ENCODE measurements around the gene SYT1.

GRCh38 chr12:79415746-79416435, 551.3 kb downstream of the SYT1 start:
- TF ChIP-seq ZNF639 (tag by site-specific recombination; IDR thresholded peaks at IDR 0.05) (no peak), ZBTB8A (tag by site-specific recombination; IDR thresholded peaks at IDR 0.05) (no peak), SP7 (tag by site-specific recombination; IDR thresholded peaks at IDR 0.05) (no peak), ZFP41 (tag by site-specific recombination; IDR thresholded peaks at IDR 0.05; ENCODE audit: borderline replicate concordance) (no peak), ZNF514 (tag by site-specific recombination; IDR thresholded peaks at IDR 0.05) (no peak), ZNF223 (tag by site-specific recombination; IDR thresholded peaks at IDR 0.05) (no peak)
- TF ChIP-seq, protein P1, sequence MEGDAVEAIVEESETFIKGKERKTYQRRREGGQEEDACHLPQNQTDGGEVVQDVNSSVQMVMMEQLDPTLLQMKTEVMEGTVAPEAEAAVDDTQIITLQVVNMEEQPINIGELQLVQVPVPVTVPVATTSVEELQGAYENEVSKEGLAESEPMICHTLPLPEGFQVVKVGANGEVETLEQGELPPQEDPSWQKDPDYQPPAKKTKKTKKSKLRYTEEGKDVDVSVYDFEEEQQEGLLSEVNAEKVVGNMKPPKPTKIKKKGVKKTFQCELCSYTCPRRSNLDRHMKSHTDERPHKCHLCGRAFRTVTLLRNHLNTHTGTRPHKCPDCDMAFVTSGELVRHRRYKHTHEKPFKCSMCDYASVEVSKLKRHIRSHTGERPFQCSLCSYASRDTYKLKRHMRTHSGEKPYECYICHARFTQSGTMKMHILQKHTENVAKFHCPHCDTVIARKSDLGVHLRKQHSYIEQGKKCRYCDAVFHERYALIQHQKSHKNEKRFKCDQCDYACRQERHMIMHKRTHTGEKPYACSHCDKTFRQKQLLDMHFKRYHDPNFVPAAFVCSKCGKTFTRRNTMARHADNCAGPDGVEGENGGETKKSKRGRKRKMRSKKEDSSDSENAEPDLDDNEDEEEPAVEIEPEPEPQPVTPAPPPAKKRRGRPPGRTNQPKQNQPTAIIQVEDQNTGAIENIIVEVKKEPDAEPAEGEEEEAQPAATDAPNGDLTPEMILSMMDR (tag by site-specific recombination; IDR thresholded peaks at IDR 0.05), result no peak

Measured in HEK293 (cell line).